Dermis microvascular lymphatic vessel endothelial cell (primary cell): ENCODE measurements around the gene CDH23. TPM values are rescaled to one million over a fixed set of nuclear protein-coding genes. Genes with fewer than 3 reads are reported as not detected.

Experiments
- DNase-seq, 2 donors: peaks; one replicate each; pipeline versions ENCODE4 v3.0.0 to v3.0.0-alpha.2; 2010; ENCODE audit warnings: low read depth in 2 of 2
- total RNA-seq: library from RNA; depleted of rRNA; stranded (reverse); fragments of >200 nt; gene quantifications from 2 replicates; pipeline ENCODE4 v1.2.1, GENCODE V29; 2014

Gene CDH23
- total RNA-seq, 1 donor from 2014 or later = under 0.01 TPM

GRCh38 chr10:71657604-71658466 is 261.1 kb downstream of the CDH23 start:
- DNase-seq = no peak

- no peak for DNase-seq
Observed at GRCh38 chr10:71658467-71658745, 261.7 kb downstream of the CDH23 start.

GRCh38 chr10:71659111-71659634 is 262.5 kb downstream of the CDH23 start:
- DNase-seq = no peak

- DNase-seq = no peak
Observed at GRCh38 chr10:71659737-71660136, 263.0 kb downstream of the CDH23 start.

GRCh38 chr10:71660313-71660712 is 263.6 kb downstream of the CDH23 start:
- no peak for DNase-seq

- no peak for DNase-seq
Observed at GRCh38 chr10:71661060-71661622, 264.4 kb downstream of the CDH23 start.

DNA sequence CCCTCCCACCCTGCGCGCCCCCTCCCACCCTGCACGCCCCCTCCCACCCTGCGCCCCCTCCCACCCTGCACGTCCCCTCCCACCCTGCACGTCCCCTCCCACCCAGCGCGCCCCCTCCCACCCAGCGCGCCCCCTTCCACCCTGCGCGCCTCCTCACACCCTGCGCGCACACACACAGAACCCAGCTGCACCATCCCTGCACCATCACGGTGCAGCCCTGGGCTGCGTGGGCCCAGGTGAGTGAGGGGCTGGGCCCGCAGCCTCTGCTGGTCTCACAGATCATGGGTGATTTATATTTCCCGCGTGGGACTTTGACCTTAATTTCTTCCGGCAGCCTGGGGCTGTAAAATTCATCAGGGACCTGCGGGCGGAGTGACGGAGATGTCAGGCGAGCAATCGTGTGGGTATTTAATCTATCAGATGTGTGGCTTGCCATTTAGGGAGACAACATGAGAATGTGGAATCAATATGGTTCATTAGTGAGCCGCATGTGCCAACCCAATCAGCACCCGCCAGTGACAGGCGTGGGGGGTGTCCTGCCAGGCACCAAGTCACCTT is 265.1 kb downstream of the CDH23 start:
- DNase-seq = no peak

- DNase-seq = no peak
Observed at GRCh38 chr10:71663311-71663710, 266.6 kb downstream of the CDH23 start.

GRCh38 chr10:71664585-71664984 is 267.9 kb downstream of the CDH23 start:
- no peak for DNase-seq

- no peak for DNase-seq
Observed at GRCh38 chr10:71665456-71665855, 268.7 kb downstream of the CDH23 start.

GRCh38 chr10:71666639-71667386 is 270.1 kb downstream of the CDH23 start:
- DNase-seq = no peak

GRCh38 chr10:71667387-71667752 is 270.6 kb downstream of the CDH23 start:
- no peak for DNase-seq

- DNase-seq = no peak
Observed at GRCh38 chr10:71671994-71672946, 275.6 kb downstream of the CDH23 start.

GRCh38 chr10:71675295-71675970 is 278.7 kb downstream of the CDH23 start:
- no peak for DNase-seq

- no peak for DNase-seq
Observed at GRCh38 chr10:71677261-71677660, 280.5 kb downstream of the CDH23 start.

DNA sequence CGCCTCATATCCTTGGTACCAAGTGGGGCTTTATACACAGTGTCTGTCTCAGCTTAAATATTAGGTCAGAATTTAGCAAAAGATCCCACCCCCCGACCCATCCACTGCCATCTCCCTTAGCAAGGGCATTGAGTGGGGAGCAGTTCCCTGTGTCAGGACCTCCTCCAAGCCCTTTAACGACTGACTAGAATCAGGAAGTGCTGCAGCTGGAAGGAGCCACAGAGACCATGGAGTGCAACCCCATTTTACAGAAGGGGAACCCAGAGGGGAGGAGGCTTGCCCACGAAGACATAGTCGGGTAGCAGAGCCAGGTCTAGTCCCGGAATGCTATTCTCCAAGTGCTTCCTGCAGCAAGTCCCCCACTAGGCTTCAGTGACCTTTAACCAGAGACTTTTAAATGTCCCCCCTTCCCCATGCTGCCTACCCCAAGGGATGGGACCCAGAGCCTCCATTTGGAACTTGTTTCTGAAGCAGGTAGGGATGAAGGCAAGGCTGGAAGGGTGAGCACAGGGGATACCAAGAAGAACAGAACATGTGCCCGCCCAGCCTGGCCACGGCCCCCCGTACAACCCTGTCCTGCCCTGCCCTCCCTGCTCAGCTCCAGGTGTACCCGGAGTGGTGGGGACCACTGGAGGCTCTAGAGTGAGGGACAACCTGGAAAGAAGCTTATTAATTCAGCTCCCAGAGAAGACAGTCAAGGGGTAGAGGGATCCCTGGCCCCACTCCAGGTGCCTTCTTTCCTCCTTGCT is 281.5 kb downstream of the CDH23 start:
- no peak for DNase-seq

GRCh38 chr10:71679425-71679824 is 282.7 kb downstream of the CDH23 start:
- no peak for DNase-seq

DNA sequence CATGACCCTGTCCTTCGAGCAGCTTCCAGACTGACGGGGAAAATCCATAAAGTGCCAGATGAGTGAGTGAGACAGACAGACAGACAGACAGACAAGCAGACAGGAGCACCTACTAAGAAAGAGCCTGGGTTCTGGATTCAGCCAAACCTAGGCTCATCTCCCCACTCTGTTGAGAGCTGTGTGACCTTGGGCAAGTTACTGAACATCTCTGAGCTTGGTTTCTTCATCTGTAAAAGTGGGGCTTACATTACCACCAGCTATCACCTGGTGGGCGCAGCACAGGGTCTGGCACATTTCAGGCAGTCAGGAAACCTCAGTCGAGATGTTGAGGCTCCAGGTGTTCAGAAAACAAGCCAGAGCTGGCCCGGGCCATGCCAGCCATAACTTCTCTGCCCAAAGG is 285.3 kb downstream of the CDH23 start:
- no peak for DNase-seq

DNA sequence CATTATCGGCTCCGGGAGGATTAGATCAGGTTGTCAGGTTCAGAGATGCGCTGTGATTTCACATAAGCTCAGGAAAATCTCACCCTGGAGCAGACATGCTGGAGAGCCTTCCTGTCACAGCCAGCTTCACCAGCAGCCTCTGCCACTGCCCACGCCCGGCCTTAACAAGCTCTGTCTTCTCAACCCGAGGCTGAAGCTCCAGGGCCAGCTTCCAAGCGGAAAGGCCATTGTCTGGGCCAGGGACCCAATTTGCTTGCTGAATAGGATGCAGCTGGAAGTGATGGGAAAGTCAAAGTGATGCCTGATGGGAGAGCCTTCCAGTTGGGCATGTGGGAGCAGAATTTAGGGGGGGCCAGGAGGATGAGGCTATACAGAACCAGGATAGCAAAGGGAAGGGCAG is 286.6 kb downstream of the CDH23 start:
- DNase-seq = no peak
